ENCODE measurements around the gene LIPC.

The LIPC gene

GRCh38 chr15:58424722-58425121 lies 7.1 kb upstream of the LIPC start:
- Histone ChIP-seq H3K14ac (ENCODE audit: low read length) (no peak overlapping the region), H3K4me1 (ENCODE audit: control insufficient read depth in 2 of 2, insufficient read depth in 1 of 2, low read depth in 1 of 2, low read length in 2 of 2) (peaks cover 0 to 6% of the 10 kb centered on the region in 2 donors), H3K18ac (ENCODE audit: low read length) (no peak overlapping the region), H4K8ac (ENCODE audit: low read depth, low read length) (no peak overlapping the region), H3K9me3 (replicated peaks in 1 of 2; ENCODE audit: control insufficient read depth in 2 of 2, insufficient read depth in 1 of 2, low read depth in 1 of 2, low read length in 2 of 2) (no peaks in the 10 kb centered on the region), H3K27me3 (ENCODE audit: control insufficient read depth in 3 of 3, insufficient read depth in 3 of 3, low read depth in 1 of 3, low read length in 3 of 3) (peaks cover 0 to 4% (median 0%) of the 10 kb centered on the region in 3 experiments), H2BK15ac (ENCODE audit: low read length) (no peak overlapping the region), H2AK5ac (ENCODE audit: low read depth, low read length) (no peak overlapping the region), H3K4ac (ENCODE audit: low read length) (no peak overlapping the region), H3K9ac (ENCODE audit: low read depth, low read length, poor library complexity) (no peak overlapping the region), H2AFZ (ENCODE audit: low read length) (no peak overlapping the region), H3K27ac (replicated peaks; ENCODE audit: low read length) (no peak overlapping the region), H4K91ac (ENCODE audit: low read depth, low read length, poor library complexity) (no peak overlapping the region), H3K79me1 (ENCODE audit: low read depth, low read length) (peaks cover 4% of the 10 kb centered on the region), H3K36me3 (replicated peaks in 1 of 2; ENCODE audit: control insufficient read depth in 2 of 2, insufficient read depth in 2 of 2, low read length in 2 of 2) (no peaks in the 10 kb centered on the region), H3K4me2 (ENCODE audit: insufficient read depth, low read length, poor library complexity, severe bottlenecking) (no peak overlapping the region), H3K4me3 (ENCODE audit: low read length in 2 of 2) (no peak overlapping the region), H3K23ac (ENCODE audit: low read depth, low read length, poor library complexity) (no peak overlapping the region), H2BK5ac (ENCODE audit: low read length) (no peak overlapping the region), H2BK12ac (ENCODE audit: low read length) (no peak overlapping the region), H2BK120ac (ENCODE audit: low read depth, low read length) (no peak overlapping the region)
- WGBS, 2 donors (ENCODE audit: extremely low coverage in 2 of 2, insufficient read length in 2 of 2, insufficient replicate concordance in 1 of 2): no CpG with 5 or more reads among the region's 5 CpGs
- no peak for DNase-seq (ENCODE audit: low spot score)

DNA sequence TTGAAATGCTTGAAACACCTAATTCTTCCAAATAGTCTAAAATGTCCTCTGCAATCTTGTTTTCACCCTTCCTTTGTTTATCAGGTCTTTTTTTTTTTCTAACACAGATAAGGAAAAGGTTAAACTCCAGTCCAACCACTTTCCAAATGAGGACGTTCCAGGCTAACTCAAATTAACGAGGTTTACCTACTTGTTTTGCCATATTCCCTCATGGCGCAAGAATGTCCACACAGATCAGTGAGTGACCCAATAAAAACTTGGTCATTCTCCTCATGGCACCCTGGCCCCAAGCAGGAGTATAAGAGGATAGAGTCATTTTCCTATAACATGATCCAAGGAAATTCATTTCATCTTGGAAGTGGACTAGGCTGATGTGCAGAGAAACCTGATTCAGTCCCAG lies 6.6 kb upstream of the LIPC start:
- peaks cover 0 to 6% of the 10 kb centered on the region in 2 donors for H3K4me1 ChIP-seq (ENCODE audit: control insufficient read depth in 2 of 2, insufficient read depth in 1 of 2, low read depth in 1 of 2, low read length in 2 of 2)
- no peak overlapping the region for H2BK120ac ChIP-seq (ENCODE audit: low read depth, low read length)
- H2AFZ ChIP-seq (ENCODE audit: low read length): no peak overlapping the region
- H3K9me3 ChIP-seq (replicated peaks in 1 of 2; ENCODE audit: control insufficient read depth in 2 of 2, insufficient read depth in 1 of 2, low read depth in 1 of 2, low read length in 2 of 2): no peaks in the 10 kb centered on the region
- H4K91ac ChIP-seq (ENCODE audit: low read depth, low read length, poor library complexity): no peak overlapping the region
- H2BK12ac ChIP-seq (ENCODE audit: low read length): no peak overlapping the region
- H3K4me3 ChIP-seq (ENCODE audit: low read length in 2 of 2): no peak overlapping the region
- no peak overlapping the region for H2BK5ac ChIP-seq (ENCODE audit: low read length)
- H3K4ac ChIP-seq (ENCODE audit: low read length): no peak overlapping the region
- no peak overlapping the region for H3K23ac ChIP-seq (ENCODE audit: low read depth, low read length, poor library complexity)
- H2AK5ac ChIP-seq (ENCODE audit: low read depth, low read length): no peak overlapping the region
- WGBS, 2 donors (ENCODE audit: extremely low coverage in 2 of 2, insufficient read length in 2 of 2, insufficient replicate concordance in 1 of 2): no CpG with 5 or more reads among the region's 3 CpGs
- H3K14ac ChIP-seq (ENCODE audit: low read length): no peak overlapping the region
- no peaks in the 10 kb centered on the region for H3K27me3 ChIP-seq (ENCODE audit: control insufficient read depth in 3 of 3, insufficient read depth in 3 of 3, low read depth in 1 of 3, low read length in 3 of 3)
- peaks cover 4% of the 10 kb centered on the region for H3K79me1 ChIP-seq (ENCODE audit: low read depth, low read length)
- H3K36me3 ChIP-seq (replicated peaks in 1 of 2; ENCODE audit: control insufficient read depth in 2 of 2, insufficient read depth in 2 of 2, low read length in 2 of 2): no peaks in the 10 kb centered on the region
- no peak overlapping the region for H3K4me2 ChIP-seq (ENCODE audit: insufficient read depth, low read length, poor library complexity, severe bottlenecking)
- no peak overlapping the region for H4K8ac ChIP-seq (ENCODE audit: low read depth, low read length)
- H3K9ac ChIP-seq (ENCODE audit: low read depth, low read length, poor library complexity): no peak overlapping the region
- no peak overlapping the region for H3K18ac ChIP-seq (ENCODE audit: low read length)
- DNase-seq (ENCODE audit: low spot score): no peak
- no peak overlapping the region for H3K27ac ChIP-seq (replicated peaks; ENCODE audit: low read length)
- no peak overlapping the region for H2BK15ac ChIP-seq (ENCODE audit: low read length)

DNA sequence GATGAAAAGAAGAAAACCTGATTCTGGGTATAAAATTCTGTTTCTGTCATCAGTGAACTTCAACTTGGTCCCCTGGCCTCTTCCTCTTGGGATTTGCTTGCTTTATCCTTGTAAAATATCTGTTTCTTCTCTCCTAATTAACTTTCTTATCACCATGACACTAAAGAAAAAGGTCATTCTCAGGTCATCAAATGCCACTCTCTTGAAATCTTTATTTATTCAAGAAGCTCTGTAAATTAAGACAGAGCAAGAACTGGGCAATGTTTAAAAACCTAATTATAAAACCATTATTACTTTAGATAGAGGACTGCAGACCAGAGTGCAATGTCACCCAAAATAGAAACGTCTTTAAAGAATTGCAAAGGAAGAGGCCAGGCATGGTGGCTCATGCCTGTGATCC lies 6.0 kb upstream of the LIPC start:
- no CpG with 5 or more reads among the region's 1 CpG for WGBS, 2 donors (ENCODE audit: extremely low coverage in 2 of 2, insufficient read length in 2 of 2, insufficient replicate concordance in 1 of 2)
- no peak overlapping the region for H4K8ac ChIP-seq (ENCODE audit: low read depth, low read length)

GRCh38 chr15:58426501-58426900 lies 5.3 kb upstream of the LIPC start:
- Histone ChIP-seq H3K4me1 (ENCODE audit: control insufficient read depth in 2 of 2, insufficient read depth in 1 of 2, low read depth in 1 of 2, low read length in 2 of 2) (peaks cover 0 to 6% of the 10 kb centered on the region in 2 donors), H2BK120ac (ENCODE audit: low read depth, low read length) (no peak overlapping the region), H4K8ac (ENCODE audit: low read depth, low read length) (no peak overlapping the region), H3K79me1 (ENCODE audit: low read depth, low read length) (peaks cover 4% of the 10 kb centered on the region), H3K9me3 (replicated peaks in 1 of 2; ENCODE audit: control insufficient read depth in 2 of 2, insufficient read depth in 1 of 2, low read depth in 1 of 2, low read length in 2 of 2) (no peaks in the 10 kb centered on the region), H4K91ac (ENCODE audit: low read depth, low read length, poor library complexity) (no peak overlapping the region), H3K9ac (ENCODE audit: low read depth, low read length, poor library complexity) (no peak overlapping the region), H3K18ac (ENCODE audit: low read length) (no peak overlapping the region), H3K27ac (replicated peaks; ENCODE audit: low read length) (no peak overlapping the region), H3K23ac (ENCODE audit: low read depth, low read length, poor library complexity) (no peak overlapping the region), H2BK12ac (ENCODE audit: low read length) (no peak overlapping the region), H3K27me3 (ENCODE audit: control insufficient read depth in 3 of 3, insufficient read depth in 3 of 3, low read depth in 1 of 3, low read length in 3 of 3) (no peaks in the 10 kb centered on the region), H2BK5ac (ENCODE audit: low read length) (no peak overlapping the region), H3K36me3 (replicated peaks in 1 of 2; ENCODE audit: control insufficient read depth in 2 of 2, insufficient read depth in 2 of 2, low read length in 2 of 2) (no peaks in the 10 kb centered on the region), H3K4ac (ENCODE audit: low read length) (no peak overlapping the region), H3K4me2 (ENCODE audit: insufficient read depth, low read length, poor library complexity, severe bottlenecking) (no peak overlapping the region), H2AFZ (ENCODE audit: low read length) (no peak overlapping the region), H2BK15ac (ENCODE audit: low read length) (no peak overlapping the region), H2AK5ac (ENCODE audit: low read depth, low read length) (no peak overlapping the region), H3K4me3 (ENCODE audit: low read length in 2 of 2) (no peak overlapping the region), H3K14ac (ENCODE audit: low read length) (no peak overlapping the region)
- DNase-seq (ENCODE audit: low spot score): no peak
- no CpG with 5 or more reads among the region's 1 CpG for WGBS, 2 donors (ENCODE audit: extremely low coverage in 2 of 2, insufficient read length in 2 of 2, insufficient replicate concordance in 1 of 2)

More for the DNA sequence above, 6.0 kb upstream of the LIPC start:
- Histone ChIP-seq H3K18ac (ENCODE audit: low read length) (no peak overlapping the region), H3K79me1 (ENCODE audit: low read depth, low read length) (peaks cover 4% of the 10 kb centered on the region), H3K27ac (replicated peaks; ENCODE audit: low read length) (no peak overlapping the region), H3K9me3 (replicated peaks in 1 of 2; ENCODE audit: control insufficient read depth in 2 of 2, insufficient read depth in 1 of 2, low read depth in 1 of 2, low read length in 2 of 2) (no peaks in the 10 kb centered on the region), H2BK15ac (ENCODE audit: low read length) (no peak overlapping the region), H3K27me3 (ENCODE audit: control insufficient read depth in 3 of 3, insufficient read depth in 3 of 3, low read depth in 1 of 3, low read length in 3 of 3) (no peaks in the 10 kb centered on the region), H2AFZ (ENCODE audit: low read length) (no peak overlapping the region), H3K36me3 (replicated peaks in 1 of 2; ENCODE audit: control insufficient read depth in 2 of 2, insufficient read depth in 2 of 2, low read length in 2 of 2) (no peaks in the 10 kb centered on the region), H3K4me3 (ENCODE audit: low read length in 2 of 2) (no peak overlapping the region), H2AK5ac (ENCODE audit: low read depth, low read length) (no peak overlapping the region), H3K9ac (ENCODE audit: low read depth, low read length, poor library complexity) (no peak overlapping the region), H4K91ac (ENCODE audit: low read depth, low read length, poor library complexity) (no peak overlapping the region), H2BK120ac (ENCODE audit: low read depth, low read length) (no peak overlapping the region), H3K23ac (ENCODE audit: low read depth, low read length, poor library complexity) (no peak overlapping the region), H3K4ac (ENCODE audit: low read length) (no peak overlapping the region), H3K14ac (ENCODE audit: low read length) (no peak overlapping the region), H2BK12ac (ENCODE audit: low read length) (no peak overlapping the region), H3K4me1 (ENCODE audit: control insufficient read depth in 2 of 2, insufficient read depth in 1 of 2, low read depth in 1 of 2, low read length in 2 of 2) (peaks cover 0 to 6% of the 10 kb centered on the region in 2 donors), H2BK5ac (ENCODE audit: low read length) (no peak overlapping the region), H3K4me2 (ENCODE audit: insufficient read depth, low read length, poor library complexity, severe bottlenecking) (no peak overlapping the region)
- no peak for DNase-seq (ENCODE audit: low spot score)

Data from neuronal stem cell (in vitro differentiated cells).